Osteocyte (in vitro differentiated cells): ENCODE data around the gene NTN1. TPM values are rescaled to one million over a fixed set of nuclear protein-coding genes. Genes with fewer than 3 reads are reported as not detected.
A peak's percentile ranks its signal among the peaks of the same experiment; 100 is the strongest.

Experiments
- DNase-seq: peaks from one replicate; pipeline ENCODE4 v3.0.0; 2021; ENCODE audit warnings: mixed read lengths; ENCODE audit not compliant: unreplicated experiment; ENCODE audit errors: extremely low spot score
- H3K27ac Mint-ChIP-seq: one replicate; pipeline ENCODE4 v1.8.0; 2021; ENCODE audit warnings: mild to moderate bottlenecking, mixed read lengths; ENCODE audit not compliant: unreplicated experiment
- H3K27me3 Mint-ChIP-seq: one replicate; pipeline ENCODE4 v1.8.0; 2021; ENCODE audit warnings: mixed read lengths; ENCODE audit not compliant: unreplicated experiment
- H3K36me3 Mint-ChIP-seq: one replicate; pipeline ENCODE4 v1.8.0; 2021; ENCODE audit warnings: mixed read lengths; ENCODE audit not compliant: unreplicated experiment
- H3K4me1 Mint-ChIP-seq: one replicate; pipeline ENCODE4 v1.8.0; 2021; ENCODE audit warnings: mixed read lengths; ENCODE audit not compliant: unreplicated experiment
- H3K4me3 Mint-ChIP-seq: one replicate; pipeline ENCODE4 v1.8.0; 2021; ENCODE audit warnings: mild to moderate bottlenecking, moderate library complexity, mixed read lengths; ENCODE audit not compliant: unreplicated experiment
- H3K9me3 Mint-ChIP-seq: one replicate; pipeline ENCODE4 v1.8.0; 2021; ENCODE audit warnings: mixed read lengths; ENCODE audit not compliant: unreplicated experiment
- CTCF ChIP-seq: fragments of 200-600 bp; sonication (generic); IDR thresholded peaks from 2 replicates; pipeline ENCODE4 v1.5.0; 2021; ENCODE audit warnings: antibody characterized with exemption, mild to moderate bottlenecking, moderate library complexity
- total RNA-seq: library from RNA; stranded (reverse); gene quantifications from 2 replicates; pipeline ENCODE4 v1.2.1, GENCODE V29; 2021

The NTN1 gene
- total RNA-seq, 1 donor from 2014 or later: 21.4 TPM

- H3K27ac Mint-ChIP-seq: peak overlapping the region; percentile 68
- TF ChIP-seq CTCF: no peak
- H3K36me3 Mint-ChIP-seq: peaks cover 14% of the 10 kb centered on the region
- H3K4me3 Mint-ChIP-seq: no peak overlapping the region
- H3K27me3 Mint-ChIP-seq: no peaks in the 10 kb centered on the region
- peaks cover 13% of the 10 kb centered on the region for H3K4me1 Mint-ChIP-seq
- H3K9me3 Mint-ChIP-seq: peaks cover 19% of the 10 kb centered on the region
- DNase-seq: no peak
These were observed 196.8 kb downstream of the NTN1 start for GRCh38 chr17:9218064-9218635.

GRCh38 chr17:9218911-9219310 is 197.6 kb downstream of the NTN1 start:
- Mint-ChIP-seq H3K27me3 (no peaks in the 10 kb centered on the region), H3K4me3 (no peak overlapping the region), H3K36me3 (peaks cover 14% of the 10 kb centered on the region), H3K4me1 (peaks cover 13% of the 10 kb centered on the region), H3K27ac (no peak overlapping the region), H3K9me3 (peaks cover 19% of the 10 kb centered on the region)
- TF ChIP-seq CTCF: no peak
- DNase-seq: no peak

GRCh38 chr17:9219631-9220397 is 198.5 kb downstream of the NTN1 start:
- no peaks in the 10 kb centered on the region for H3K27me3 Mint-ChIP-seq
- H3K9me3 Mint-ChIP-seq: peaks cover 19% of the 10 kb centered on the region
- H3K4me1 Mint-ChIP-seq: peaks cover 13% of the 10 kb centered on the region
- H3K4me3 Mint-ChIP-seq: no peak overlapping the region
- H3K27ac Mint-ChIP-seq: no peak overlapping the region
- DNase-seq: no peak
- no peak for TF ChIP-seq CTCF
- H3K36me3 Mint-ChIP-seq: peaks cover 14% of the 10 kb centered on the region

- Mint-ChIP-seq H3K4me1 (peaks cover 13% of the 10 kb centered on the region), H3K27ac (no peak overlapping the region), H3K27me3 (no peaks in the 10 kb centered on the region), H3K9me3 (peaks cover 11% of the 10 kb centered on the region), H3K4me3 (no peak overlapping the region), H3K36me3 (peaks cover 10% of the 10 kb centered on the region)
- TF ChIP-seq CTCF: no peak
- no peak for DNase-seq
These were observed 199.3 kb downstream of the NTN1 start for GRCh38 chr17:9220398-9221146.
